ENCODE results near the gene PROX1. TPM values are rescaled to one million over a fixed set of nuclear protein-coding genes. Genes with fewer than 3 reads are reported as not detected.

The PROX1 gene
- total and polyA plus RNA-seq, 2 of the 8 experiments (the other 6 are each of a cell fraction or from before 2014, with no cell fraction given) = 0.30 to 2.0 TPM

GRCh38 chr1:213988507-213989001, 781 bp downstream of the PROX1 start (continued):
- TF ChIP-seq CHD7 (IDR thresholded peaks at IDR 0.05; ENCODE audit: insufficient replicate concordance, low read length) (no peak), SAP30 (IDR thresholded peaks at IDR 0.05; ENCODE audit: insufficient read depth, insufficient replicate concordance, low read length) (peak; percentile 40), SUZ12 (IDR thresholded peaks at IDR 0.05; ENCODE audit: low read length) (0 out of 2 replicates have a peak, but pooled peaks have one; percentile 36), RNF2 (IDR thresholded peaks at IDR 0.05; ENCODE audit: borderline replicate concordance, low read depth, low read length, missing control alignments, poor library complexity, severe bottlenecking) (peak; percentile 51), SIN3A (conservative IDR thresholded peaks at IDR 0.05 in 1 of 2, IDR thresholded peaks at IDR 0.05 in 1 of 2; ENCODE audit: low read depth in 1 of 2, low read length in 2 of 2) (0 out of 4 replicates have a peak, but pooled peaks of 1 of the 2 experiments have one; percentile 14), TBP (IDR thresholded peaks at IDR 0.05; ENCODE audit: low read depth, low read length) (no peak)
